ENCODE data around the gene RBM15. TPM values are rescaled to one million over a fixed set of nuclear protein-coding genes. Genes with fewer than 3 reads are reported as not detected.
A peak's percentile ranks its signal among the peaks of the same experiment; 100 is the strongest.

Gene RBM15
- total RNA-seq, 4 donors from 2014 or later: 27.8 to 44.9 (median 30.2) TPM

DNA sequence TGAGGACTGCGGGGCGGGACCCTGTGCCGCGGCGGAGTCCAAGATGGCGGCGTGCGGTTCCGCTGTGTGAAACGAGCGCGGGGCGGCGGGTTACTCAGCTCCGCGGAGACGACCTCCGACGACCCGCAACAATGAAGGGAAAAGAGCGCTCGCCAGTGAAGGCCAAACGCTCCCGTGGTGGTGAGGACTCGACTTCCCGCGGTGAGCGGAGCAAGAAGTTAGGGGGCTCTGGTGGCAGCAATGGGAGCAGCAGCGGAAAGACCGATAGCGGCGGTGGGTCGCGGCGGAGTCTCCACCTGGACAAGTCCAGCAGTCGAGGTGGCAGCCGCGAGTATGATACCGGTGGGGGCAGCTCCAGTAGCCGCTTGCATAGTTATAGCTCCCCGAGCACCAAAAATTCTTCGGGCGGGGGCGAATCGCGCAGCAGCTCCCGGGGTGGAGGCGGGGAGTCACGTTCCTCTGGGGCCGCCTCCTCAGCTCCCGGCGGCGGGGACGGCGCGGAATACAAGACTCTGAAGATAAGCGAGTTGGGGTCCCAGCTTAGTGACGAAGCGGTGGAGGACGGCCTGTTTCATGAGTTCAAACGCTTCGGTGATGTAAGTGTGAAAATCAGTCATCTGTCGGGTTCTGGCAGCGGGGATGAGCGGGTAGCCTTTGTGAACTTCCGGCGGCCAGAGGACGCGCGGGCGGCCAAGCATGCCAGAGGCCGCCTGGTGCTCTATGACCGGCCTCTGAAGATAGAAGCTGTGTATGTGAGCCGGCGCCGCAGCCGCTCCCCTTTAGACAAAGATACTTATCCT, 430 bp downstream of the RBM15 start:
- peak; percentile 7 for ATAC-seq
- peak; percentile 38 to 59 for DNase-seq
- Histone ChIP-seq H3K9me3 (no peaks in the 10 kb centered on the region), H3K36me3 (peaks cover 0 to 5% of the 10 kb centered on the region in 2 donors), H3K4me3 (peak overlapping the region; percentile 78 to 88 (median 80)), H3K27ac (peak overlapping the region; percentile 93 to 99 (median 96)), H3K27me3 (no peaks in the 10 kb centered on the region), H3K4me1 (peaks cover 52 to 58% of the 10 kb centered on the region in 2 donors)
- intact Hi-C loops (cut with DNase I; ENCODE audit: low total_unique reads) (loop anchor here (2.0 to 10.0 kb wide), 2 partner anchors 67 to 345 kb away; partner anchors contain the start of gene LAMTOR5), in situ Hi-C loops (cut with MboI; ENCODE audit: low sequenced_read_pairs in 4 of 4) (loop anchor here (5.0 to 25.0 kb wide), 6 partner anchors 63 to 302 kb away; partner anchors contain the start of genes LAMTOR5 (in 2 of the 4) and STRIP1 (in 1 of the 4))
- TF ChIP-seq, protein P1, sequence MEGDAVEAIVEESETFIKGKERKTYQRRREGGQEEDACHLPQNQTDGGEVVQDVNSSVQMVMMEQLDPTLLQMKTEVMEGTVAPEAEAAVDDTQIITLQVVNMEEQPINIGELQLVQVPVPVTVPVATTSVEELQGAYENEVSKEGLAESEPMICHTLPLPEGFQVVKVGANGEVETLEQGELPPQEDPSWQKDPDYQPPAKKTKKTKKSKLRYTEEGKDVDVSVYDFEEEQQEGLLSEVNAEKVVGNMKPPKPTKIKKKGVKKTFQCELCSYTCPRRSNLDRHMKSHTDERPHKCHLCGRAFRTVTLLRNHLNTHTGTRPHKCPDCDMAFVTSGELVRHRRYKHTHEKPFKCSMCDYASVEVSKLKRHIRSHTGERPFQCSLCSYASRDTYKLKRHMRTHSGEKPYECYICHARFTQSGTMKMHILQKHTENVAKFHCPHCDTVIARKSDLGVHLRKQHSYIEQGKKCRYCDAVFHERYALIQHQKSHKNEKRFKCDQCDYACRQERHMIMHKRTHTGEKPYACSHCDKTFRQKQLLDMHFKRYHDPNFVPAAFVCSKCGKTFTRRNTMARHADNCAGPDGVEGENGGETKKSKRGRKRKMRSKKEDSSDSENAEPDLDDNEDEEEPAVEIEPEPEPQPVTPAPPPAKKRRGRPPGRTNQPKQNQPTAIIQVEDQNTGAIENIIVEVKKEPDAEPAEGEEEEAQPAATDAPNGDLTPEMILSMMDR (IDR thresholded peaks at IDR 0.05 in 4 of 5, conservative IDR thresholded peaks at IDR 0.05 in 1 of 5): peak; percentile 61 to 94 (median 66)
- TF ChIP-seq POLR2A (IDR thresholded peaks at IDR 0.05): peak; percentile 95 to 97

- no peak for DNase-seq
- in situ Hi-C loops (cut with MboI; ENCODE audit: low sequenced_read_pairs in 4 of 4) (loop anchor here in 3 of 4 donors (5.0 to 25.0 kb wide), 3 partner anchors 62 to 303 kb away; partner anchors contain the start of genes LAMTOR5 (in 1 of the 3) and STRIP1 (in 1 of the 3)), intact Hi-C loops (cut with DNase I; ENCODE audit: low total_unique reads) (no loop called here)
- Histone ChIP-seq H3K27ac (peak overlapping the region; percentile 93 to 99 (median 96)), H3K4me3 (peak overlapping the region; percentile 78 to 88 (median 80)), H3K27me3 (no peaks in the 10 kb centered on the region), H3K9me3 (no peaks in the 10 kb centered on the region), H3K36me3 (peaks cover 0 to 5% of the 10 kb centered on the region in 2 donors), H3K4me1 (peaks cover 57 to 63% of the 10 kb centered on the region in 2 donors)
- ATAC-seq: no peak
- TF ChIP-seq, protein P1 (IDR thresholded peaks at IDR 0.05 in 4 of 5, conservative IDR thresholded peaks at IDR 0.05 in 1 of 5): no peak
- TF ChIP-seq POLR2A (IDR thresholded peaks at IDR 0.05): peak in 1 of 2 donors; percentile 11
These were observed 961 bp downstream of the RBM15 start for GRCh38 chr1:110340207-110340468.

GRCh38 chr1:110341146-110341871, 2.1 kb downstream of the RBM15 start:
- Histone ChIP-seq H3K9me3 (no peaks in the 10 kb centered on the region), H3K27me3 (no peaks in the 10 kb centered on the region), H3K4me3 (peak overlapping the region in 3 of 4 donors; percentile 78 to 88 (median 80)), H3K27ac (peak overlapping the region; percentile 93 to 99 (median 96)), H3K36me3 (peaks cover 0 to 5% of the 10 kb centered on the region in 2 donors), H3K4me1 (peaks cover 69% of the 10 kb centered on the region in 2 donors)
- intact Hi-C loops (cut with DNase I; ENCODE audit: low total_unique reads): no loop called here
- in situ Hi-C loops (cut with MboI; ENCODE audit: low sequenced_read_pairs in 4 of 4): loop anchor here in 3 of 4 donors (5.0 to 25.0 kb wide), 3 partner anchors 61 to 304 kb away; partner anchors contain the start of genes LAMTOR5 (in 1 of the 3) and STRIP1 (in 1 of the 3)
- ATAC-seq (no peak), DNase-seq (no peak)
- TF ChIP-seq POLR2A (IDR thresholded peaks at IDR 0.05): no peak
- TF ChIP-seq, protein P1 (IDR thresholded peaks at IDR 0.05 in 4 of 5, conservative IDR thresholded peaks at IDR 0.05 in 1 of 5): no peak

GRCh38 chr1:110341872-110342331, 2.7 kb downstream of the RBM15 start:
- Histone ChIP-seq H3K4me3 (peak overlapping the region; percentile 12 to 88 (median 36)), H3K4me1 (peaks cover 69 to 74% of the 10 kb centered on the region in 2 donors), H3K27ac (peak overlapping the region; percentile 93 to 99 (median 96)), H3K27me3 (no peaks in the 10 kb centered on the region), H3K36me3 (peaks cover 0 to 10% of the 10 kb centered on the region in 2 donors), H3K9me3 (no peaks in the 10 kb centered on the region)
- DNase-seq: peak in 1 of 2 donors; percentile 25
- no peak for ATAC-seq
- in situ Hi-C loops (cut with MboI; ENCODE audit: low sequenced_read_pairs in 4 of 4) (loop anchor here in 3 of 4 donors (5.0 to 25.0 kb wide), 3 partner anchors 60 to 305 kb away; partner anchors contain the start of genes LAMTOR5 (in 1 of the 3) and STRIP1 (in 1 of the 3)), intact Hi-C loops (cut with DNase I; ENCODE audit: low total_unique reads) (no loop called here)
- TF ChIP-seq, protein P1 (IDR thresholded peaks at IDR 0.05 in 4 of 5, conservative IDR thresholded peaks at IDR 0.05 in 1 of 5): no peak
- no peak for TF ChIP-seq POLR2A (IDR thresholded peaks at IDR 0.05)

All from gastrocnemius medialis (tissue), 4 donors.